Endothelial cell of umbilical vein (primary cell): ENCODE data around the gene VWA5B2. TPM values are rescaled to one million over a fixed set of nuclear protein-coding genes. Genes with fewer than 3 reads are reported as not detected.

Source experiments
- BruUV-seq: library from RNA; stranded (reverse); fragments of 400-500 nt; replicated peaks from 2 replicates; lab custom pipeline; 2021; lab: Mats Ljungman, UMichigan
- CTCF ChIA-PET: fragments of 300-600, 350-600 bp; sonication (Branson Sonifier 250); formaldehyde crosslinking; loops from one replicate; lab custom pipeline; 2021; ENCODE audit warnings: antibody characterized with exemption, inconsistent platforms; lab: Charles Lee
- POLR2A ChIA-PET: fragments of 300-600, 350-600 bp; sonication (Branson Sonifier 250); formaldehyde crosslinking; loops from one replicate; lab custom pipeline; 2021; ENCODE audit warnings: antibody characterized with exemption, inconsistent platforms; lab: Charles Lee
- DNase-seq: peaks from one replicate; pipeline ENCODE4 v3.0.0-alpha.2; 2011; ENCODE audit warnings: low read depth, low spot score
- FAIRE-seq: peaks from 2 replicates; lab custom pipeline; 2011; peaks lifted over from hg19 to GRCh38; lab: Jason Lieb, UNC
- H2AFZ ChIP-seq: 2 replicates; pipeline ENCODE4 v1.6.0; 2012; ENCODE audit warnings: low read depth, low read length, control low read depth, inconsistent platforms
- H3K27ac ChIP-seq: 2 replicates; pipeline ENCODE4 v1.5.1; 2011; ENCODE audit warnings: low read depth, mild to moderate bottlenecking, control low read depth, low read length, moderate library complexity; ENCODE audit not compliant: insufficient read depth
- H3K27me3 ChIP-seq, 2 experiments: 2 replicates each; pipeline versions ENCODE4 v1.6.0 to v1.6.1; 2011; ENCODE audit warnings: low read length in 2 of 2, mixed read lengths in 1 of 2; ENCODE audit not compliant: control insufficient read depth in 2 of 2, insufficient read depth in 2 of 2
- H3K36me3 ChIP-seq, 2 experiments: 2 replicates in 1 of 2; 3 replicates in 1 of 2; pipeline ENCODE4 v1.5.1; 2011; ENCODE audit warnings: low read length in 2 of 2, mild to moderate bottlenecking in 1 of 2, moderate library complexity in 1 of 2; ENCODE audit not compliant: control insufficient read depth in 2 of 2, insufficient read depth in 2 of 2; ENCODE audit errors: extremely low read depth in 1 of 2
- H3K4me1 ChIP-seq: 3 replicates; pipeline ENCODE4 v1.5.1; 2011; ENCODE audit warnings: mild to moderate bottlenecking, low read length; ENCODE audit not compliant: control insufficient read depth, insufficient read depth; ENCODE audit errors: extremely low read depth
- H3K4me2 ChIP-seq: 2 replicates; pipeline ENCODE4 v1.6.1; 2011; ENCODE audit warnings: low read length, control low read depth, mixed read lengths; ENCODE audit not compliant: insufficient read depth
- H3K4me3 ChIP-seq, 3 experiments: fragments of 200-600 bp in 1 of 3; sonication (generic), shearing (Covaris generic) in 1 of 3; replicated peaks in 1 of 3; 2 replicates each; pipeline ENCODE4 v1.5.1; 2011 to 2016; ENCODE audit warnings: control low read depth in 3 of 3, low read length in 3 of 3, mild to moderate bottlenecking in 2 of 3, inconsistent platforms in 1 of 3, low read depth in 1 of 3, moderate library complexity in 1 of 3; ENCODE audit not compliant: insufficient read depth in 1 of 3
- H3K79me2 ChIP-seq: 2 replicates; pipeline ENCODE4 v1.6.0; 2012; ENCODE audit warnings: low read length, inconsistent platforms; ENCODE audit not compliant: control insufficient read depth, insufficient read depth
- H3K9ac ChIP-seq: replicated peaks from 2 replicates; pipeline ENCODE3; 2011; ENCODE audit warnings: low read length, control low read depth; ENCODE audit not compliant: insufficient read depth; ENCODE audit errors: extremely low read depth
- H3K9me1 ChIP-seq: replicated peaks from 3 replicates; pipeline ENCODE4 v1.6.0; 2011; ENCODE audit warnings: mild to moderate bottlenecking, low read length; ENCODE audit not compliant: control insufficient read depth, insufficient read depth; ENCODE audit errors: extremely low read depth
- H3K9me3 ChIP-seq: replicated peaks from 2 replicates; pipeline ENCODE4 v1.5.1; 2012; ENCODE audit warnings: low read length, inconsistent platforms; ENCODE audit not compliant: control insufficient read depth, insufficient read depth
- H4K20me1 ChIP-seq: replicated peaks from 2 replicates; pipeline ENCODE3; 2011; ENCODE audit warnings: mild to moderate bottlenecking, low read length; ENCODE audit not compliant: control insufficient read depth, insufficient read depth; ENCODE audit errors: extremely low read depth
- EZH2 ChIP-seq: IDR thresholded peaks from 2 replicates; pipeline ENCODE4 v1.6.1; 2012; ENCODE audit warnings: borderline replicate concordance, low read depth, mild to moderate bottlenecking, moderate library complexity, low read length, inconsistent platforms; ENCODE audit not compliant: severe bottlenecking
- FOS ChIP-seq: IDR thresholded peaks from 2 replicates; pipeline ENCODE4 v1.6.1; 2011; ENCODE audit warnings: mild to moderate bottlenecking, low read length, moderate library complexity, borderline replicate concordance; ENCODE audit not compliant: insufficient read depth
- GATA2 ChIP-seq: IDR thresholded peaks from 2 replicates; pipeline ENCODE4 v1.7.0; 2011; ENCODE audit warnings: low read depth, mild to moderate bottlenecking, moderate library complexity, mixed read lengths, low read length; ENCODE audit not compliant: insufficient read length, insufficient read depth
- JUN ChIP-seq: IDR thresholded peaks from 2 replicates; pipeline ENCODE4 v1.6.1; 2011; ENCODE audit warnings: borderline replicate concordance, low read depth; ENCODE audit not compliant: insufficient read length, insufficient read depth
- MYC ChIP-seq: IDR thresholded peaks from one replicate; pipeline ENCODE4 v1.6.1; 2011; ENCODE audit warnings: mild to moderate bottlenecking, low read depth, low read length
- POLR2A ChIP-seq: IDR thresholded peaks from 2 replicates; pipeline ENCODE4 v1.6.1; 2012; ENCODE audit warnings: low read depth, mild to moderate bottlenecking, control low read depth, low read length
- POLR2AphosphoS5 ChIP-seq: IDR thresholded peaks from 2 replicates; pipeline ENCODE4 v1.6.1; 2012; ENCODE audit warnings: low read depth, mild to moderate bottlenecking, control low read depth, low read length, moderate library complexity; ENCODE audit not compliant: insufficient read depth
- dilution Hi-C: fragments of 300-500 bp; cut with MboI; formaldehyde crosslinking; loops from one replicate; pipeline ENCODE4 v1.15.0; 2019; ENCODE audit warnings: low sequenced_read_pairs; ENCODE audit not compliant: extremely low pct_ligation_motif_present
- intact Hi-C: fragments of 100-400 bp; cut with micrococcal nuclease; formaldehyde crosslinking; loops from one replicate; pipeline ENCODE4 v1.10.0; 2022
- polyA plus RNA-seq, 4 experiments: library from polyadenylated mRNA; depleted of rRNA in 3 of 4; stranded (reverse) in 3 of 4; unstranded in 1 of 4; fragments of >200 nt; gene quantifications; 2 replicates each; pipeline versions ENCODE4 v1.2.1 to v1.2.3, GENCODE V29; 2011 to 2012; ENCODE audit warnings: missing spikeins in 1 of 4
- total RNA-seq: library from RNA; stranded (reverse); gene quantifications from 2 replicates; pipeline ENCODE4 v1.2.3, GENCODE V29; 2021
- TF ChIP-seq, protein P1 (sequence below), 2 donors: IDR thresholded peaks; 1 replicate in 1 of 2; 2 replicates in 1 of 2; pipeline ENCODE4 v1.5.1; 2011; ENCODE audit warnings: low read length in 2 of 2, mild to moderate bottlenecking in 2 of 2, moderate library complexity in 2 of 2, control low read depth in 1 of 2, inconsistent platforms in 1 of 2, low read depth in 1 of 2; ENCODE audit not compliant: insufficient read depth in 1 of 2; ENCODE audit errors: extremely low read depth in 1 of 2
- TF ChIP-seq, protein P2 (sequence below): IDR thresholded peaks from 2 replicates; pipeline ENCODE4 v1.6.1; 2011; ENCODE audit not compliant: insufficient read depth, insufficient read length

VWA5B2 gene
- total and polyA plus RNA-seq, 2 donors (not counting 3 experiments of a cell fraction or from before 2014, with no cell fraction given): 0.03 TPM; not detected in 1

DNA sequence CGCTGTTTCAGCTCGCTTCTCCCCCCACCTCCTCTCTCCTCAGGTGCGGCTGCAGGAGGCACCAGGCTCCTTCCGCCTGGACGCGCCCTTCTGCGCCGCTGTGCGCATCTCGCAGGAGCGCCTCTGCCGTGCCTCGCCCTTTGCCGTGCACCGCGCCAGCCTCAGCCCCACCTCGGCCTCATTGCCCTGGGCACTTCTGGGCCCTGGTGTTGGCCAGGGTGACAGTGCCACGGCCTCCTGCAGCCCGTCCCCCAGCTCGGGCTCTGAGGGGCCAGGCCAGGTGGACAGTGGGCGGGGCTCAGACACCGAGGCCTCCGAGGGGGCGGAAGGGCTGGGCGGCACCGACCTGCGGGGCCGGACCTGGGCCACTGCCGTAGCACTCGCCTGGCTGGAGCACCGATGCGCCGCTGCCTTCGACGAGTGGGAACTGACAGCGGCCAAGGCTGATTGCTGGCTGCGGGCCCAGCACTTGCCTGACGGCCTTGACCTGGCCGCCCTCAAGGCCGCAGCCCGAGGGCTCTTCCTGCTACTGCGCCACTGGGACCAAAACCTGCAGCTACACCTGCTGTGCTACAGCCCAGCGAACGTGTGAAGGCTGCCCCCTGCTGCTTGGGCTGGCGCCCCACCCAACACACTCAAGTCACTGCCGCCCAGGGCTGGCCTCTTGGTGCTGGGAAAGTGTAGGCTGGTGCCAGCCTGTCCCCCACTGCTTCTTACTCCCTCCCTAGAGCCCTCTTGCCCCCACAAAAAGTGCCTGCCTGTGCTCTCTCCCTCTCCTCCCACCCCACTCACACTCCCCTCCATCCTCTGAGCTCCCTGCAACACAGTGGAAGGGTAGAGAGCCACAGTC lies 12.3 kb downstream of the VWA5B2 start:
- TF ChIP-seq FOS (no peak), POLR2A (no peak), POLR2AphosphoS5 (no peak), GATA2 (no peak), MYC (no peak), EZH2 (peak; percentile 34), JUN (no peak)
- TF ChIP-seq, protein P1, sequence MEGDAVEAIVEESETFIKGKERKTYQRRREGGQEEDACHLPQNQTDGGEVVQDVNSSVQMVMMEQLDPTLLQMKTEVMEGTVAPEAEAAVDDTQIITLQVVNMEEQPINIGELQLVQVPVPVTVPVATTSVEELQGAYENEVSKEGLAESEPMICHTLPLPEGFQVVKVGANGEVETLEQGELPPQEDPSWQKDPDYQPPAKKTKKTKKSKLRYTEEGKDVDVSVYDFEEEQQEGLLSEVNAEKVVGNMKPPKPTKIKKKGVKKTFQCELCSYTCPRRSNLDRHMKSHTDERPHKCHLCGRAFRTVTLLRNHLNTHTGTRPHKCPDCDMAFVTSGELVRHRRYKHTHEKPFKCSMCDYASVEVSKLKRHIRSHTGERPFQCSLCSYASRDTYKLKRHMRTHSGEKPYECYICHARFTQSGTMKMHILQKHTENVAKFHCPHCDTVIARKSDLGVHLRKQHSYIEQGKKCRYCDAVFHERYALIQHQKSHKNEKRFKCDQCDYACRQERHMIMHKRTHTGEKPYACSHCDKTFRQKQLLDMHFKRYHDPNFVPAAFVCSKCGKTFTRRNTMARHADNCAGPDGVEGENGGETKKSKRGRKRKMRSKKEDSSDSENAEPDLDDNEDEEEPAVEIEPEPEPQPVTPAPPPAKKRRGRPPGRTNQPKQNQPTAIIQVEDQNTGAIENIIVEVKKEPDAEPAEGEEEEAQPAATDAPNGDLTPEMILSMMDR (IDR thresholded peaks at IDR 0.05; ENCODE audit: extremely low read depth in 1 of 2, insufficient read depth in 1 of 2, low read depth in 1 of 2, low read length in 2 of 2): peak; percentile 50 to 83
- TF ChIP-seq, protein P2, sequence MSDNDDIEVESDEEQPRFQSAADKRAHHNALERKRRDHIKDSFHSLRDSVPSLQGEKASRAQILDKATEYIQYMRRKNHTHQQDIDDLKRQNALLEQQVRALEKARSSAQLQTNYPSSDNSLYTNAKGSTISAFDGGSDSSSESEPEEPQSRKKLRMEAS: no peak
- H3K4me2 ChIP-seq: no peak overlapping the region
- H3K36me3 ChIP-seq: peaks cover 0 to 21% of the 10 kb centered on the region in 2 experiments
- FAIRE-seq: no peak
- intact Hi-C loops (loop anchor here (5.0 kb wide), 1 partner anchor 224 kb away; the partner anchor contains the start of gene ABCC5), dilution Hi-C loops (no loop called here)
- H3K27me3 ChIP-seq: no peaks in the 10 kb centered on the region
- H4K20me1 ChIP-seq: no peaks in the 10 kb centered on the region
- H3K4me3 ChIP-seq: no peak overlapping the region
- H3K9ac ChIP-seq: no peak overlapping the region
- no peak overlapping the region for H2AFZ ChIP-seq
- no peaks in the 10 kb centered on the region for H3K79me2 ChIP-seq
- DNase-seq: peak; percentile 48
- ChIA-PET CTCF (interaction anchor here (0.6 to 8.1 kb wide), 16 partner anchors 9 to 349 kb away, joined by 3 to 98 read pairs (median 5); partner anchors contain the start of genes ABCF3, AP2M1, CAMK2N2 and EIF2B5), POLR2A (no interaction called here)
- H3K27ac ChIP-seq: no peak overlapping the region
- H3K9me1 ChIP-seq: no peaks in the 10 kb centered on the region
- BruUV-seq: no TSS peak
- no peaks in the 10 kb centered on the region for H3K4me1 ChIP-seq
- H3K9me3 ChIP-seq: no peaks in the 10 kb centered on the region
